Right lobe of liver (tissue), 6 donors: ENCODE results near the gene CALML6. TPM values are rescaled to one million over a fixed set of nuclear protein-coding genes. Genes with fewer than 3 reads are reported as not detected.
A peak's percentile ranks its signal among the peaks of the same experiment; 100 is the strongest.

Experiments
- ATAC-seq, 4 donors: fragments of 200-7000 bp; cut with Tn5 transposase; one replicate each; pipeline ENCODE4 v1.9.1; 2020; ENCODE audit warnings: mild to moderate bottlenecking in 4 of 4, moderate library complexity in 4 of 4
- DNase-seq, 3 donors: peaks; one replicate each; pipeline ENCODE4 v3.0.0-alpha.2; 2020
- H3K27ac ChIP-seq, 3 donors: fragments of 200-600 bp; one replicate each; pipeline ENCODE4 v1.8.0; 2022
- H3K27me3 ChIP-seq, 2 donors: fragments of 200-600 bp; one replicate each; pipeline ENCODE4 v1.8.0; 2022
- H3K36me3 ChIP-seq, 4 donors: fragments of 200-600 bp; sonication (generic) in 1 of 4; one replicate each; pipeline versions ENCODE4 v1.5.1 to v1.8.0; 2017 to 2022; ENCODE audit warnings: control low read depth in 1 of 4
- H3K4me1 ChIP-seq, 4 donors: fragments of 200-600 bp; sonication (generic) in 1 of 4; one replicate each; pipeline versions ENCODE4 v1.5.1 to v1.8.0; 2017 to 2022; ENCODE audit warnings: control low read depth in 1 of 4
- H3K4me3 ChIP-seq, 3 donors: fragments of 200-600 bp; one replicate each; pipeline ENCODE4 v1.8.0; 2022
- H3K9me3 ChIP-seq, 4 donors: fragments of 200-600 bp; sonication (generic) in 1 of 4; one replicate each; pipeline versions ENCODE4 v1.5.1 to v1.8.0; 2017 to 2022; ENCODE audit warnings: control low read depth in 1 of 4
- POLR2A ChIP-seq: fragments of 450-650 bp; IDR thresholded peaks from one replicate; pipeline ENCODE4 v1.6.1; 2017; ENCODE audit warnings: antibody characterized with exemption, mild to moderate bottlenecking
- WGBS: methylation state at CpG from one replicate; pipeline ENCODE4 v1.1.6; 2018; ENCODE audit warnings: low coverage, low lambda C conversion rate; ENCODE audit not compliant: insufficient coverage; ENCODE audit errors: missing lambda C conversion rate; 5-methylcytosine and 5-hydroxymethylcytosine counted together
- intact Hi-C, 2 donors: fragments of 100-400 bp; cut with DNase I; formaldehyde crosslinking; loops; one replicate each; pipeline versions ENCODE4 v1.11.2 to v1.14.1; 2022
- total RNA-seq, 6 experiments: library from RNA; depleted of rRNA in 2 of 6; stranded (reverse); fragments of >200 nt in 2 of 6; fragmentation: NEBNext Ultra II Directional in 3 of 6; extraction: Animal tissue kit (Norgen Biotek cat#: 25700) in 3 of 6; gene quantifications; one replicate each; pipeline versions ENCODE4 v1.1.0 to v1.2.4, GENCODE V29; 2016 to 2023
- TF ChIP-seq, protein P1 (sequence below), 4 donors: fragments of 200-600 bp in 3 of 4; fragments of 450-650 bp in 1 of 4; IDR thresholded peaks; one replicate each; pipeline versions ENCODE4 v1.5.1 to v1.8.0; 2016 to 2022; ENCODE audit warnings: antibody characterized with exemption in 4 of 4, mild to moderate bottlenecking in 2 of 4
- donor health status: DM: no; HTN: yes; CAD: no.
- donor health status: DM: no; HTN: no; CAD: no.
- donor health status: DM: no; HTN: no; CAD: no.
- donor health status: DM: no; HTN: yes; CAD: no.
- donor health status: DM: no; HTN: yes; CAD: no.

Gene CALML6
- total RNA-seq, 6 experiments from 2014 or later: 0.44 to 1.4 (median 0.58) TPM; not detected in 2

DNA sequence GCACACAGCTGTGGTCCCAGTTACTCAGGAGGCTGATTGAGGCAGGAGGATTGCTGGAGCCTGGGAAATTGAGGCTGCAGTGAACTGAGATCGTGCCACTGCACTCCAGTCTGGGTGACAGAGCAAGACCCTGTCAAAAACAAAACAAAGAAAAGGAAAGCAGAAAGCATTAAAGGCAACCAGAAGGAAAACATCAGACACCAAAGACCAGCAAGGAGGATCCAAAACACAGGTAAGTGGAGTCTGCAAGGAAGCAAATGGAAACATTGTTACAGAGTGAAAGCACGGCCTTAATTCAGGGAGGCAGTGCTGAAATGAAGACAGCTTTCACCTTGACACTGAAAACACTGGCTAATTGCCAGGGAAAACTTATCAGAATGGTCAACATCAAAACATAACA, 47.7 kb downstream of the CALML6 start:
- TF ChIP-seq, protein P1, sequence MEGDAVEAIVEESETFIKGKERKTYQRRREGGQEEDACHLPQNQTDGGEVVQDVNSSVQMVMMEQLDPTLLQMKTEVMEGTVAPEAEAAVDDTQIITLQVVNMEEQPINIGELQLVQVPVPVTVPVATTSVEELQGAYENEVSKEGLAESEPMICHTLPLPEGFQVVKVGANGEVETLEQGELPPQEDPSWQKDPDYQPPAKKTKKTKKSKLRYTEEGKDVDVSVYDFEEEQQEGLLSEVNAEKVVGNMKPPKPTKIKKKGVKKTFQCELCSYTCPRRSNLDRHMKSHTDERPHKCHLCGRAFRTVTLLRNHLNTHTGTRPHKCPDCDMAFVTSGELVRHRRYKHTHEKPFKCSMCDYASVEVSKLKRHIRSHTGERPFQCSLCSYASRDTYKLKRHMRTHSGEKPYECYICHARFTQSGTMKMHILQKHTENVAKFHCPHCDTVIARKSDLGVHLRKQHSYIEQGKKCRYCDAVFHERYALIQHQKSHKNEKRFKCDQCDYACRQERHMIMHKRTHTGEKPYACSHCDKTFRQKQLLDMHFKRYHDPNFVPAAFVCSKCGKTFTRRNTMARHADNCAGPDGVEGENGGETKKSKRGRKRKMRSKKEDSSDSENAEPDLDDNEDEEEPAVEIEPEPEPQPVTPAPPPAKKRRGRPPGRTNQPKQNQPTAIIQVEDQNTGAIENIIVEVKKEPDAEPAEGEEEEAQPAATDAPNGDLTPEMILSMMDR (IDR thresholded peaks at IDR 0.05): no peak
- no peak for TF ChIP-seq POLR2A
- no peak overlapping the region for H3K4me3 ChIP-seq
- WGBS: 71% methylated on average over 2 of the region's 2 CpGs
- DNase-seq (no peak), ATAC-seq (no peak)
- H3K27ac ChIP-seq: no peak overlapping the region
- no peaks in the 10 kb centered on the region for H3K27me3 ChIP-seq
- intact Hi-C loops: loop anchor here (5.0 to 10.0 kb wide), 2 partner anchors 62 to 80 kb away; no protein-coding TSS in a partner anchor
- H3K4me1 ChIP-seq: no peaks in the 10 kb centered on the region
- H3K36me3 ChIP-seq: no peaks in the 10 kb centered on the region
- H3K9me3 ChIP-seq: no peaks in the 10 kb centered on the region

DNA sequence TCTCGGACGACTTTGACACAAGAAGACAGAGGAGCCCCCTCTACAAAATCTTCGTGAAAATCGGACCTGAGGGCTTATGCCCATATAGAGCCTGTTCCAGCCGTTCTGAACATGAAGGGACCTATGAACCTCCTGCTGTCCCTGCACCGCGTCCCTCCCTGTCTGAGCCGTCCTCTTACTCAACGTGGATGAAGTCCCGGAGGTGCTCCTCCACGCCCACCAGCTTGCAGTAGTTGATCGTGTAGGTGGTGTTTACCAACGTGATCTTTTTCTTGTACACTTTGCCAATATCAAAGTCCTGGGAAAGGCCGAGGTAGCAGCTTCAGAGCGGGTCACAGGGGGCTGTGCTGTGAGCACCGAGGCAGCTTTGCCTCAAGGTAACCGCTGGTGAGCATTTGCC, 48.5 kb downstream of the CALML6 start:
- no peak overlapping the region for H3K4me3 ChIP-seq
- no peaks in the 10 kb centered on the region for H3K4me1 ChIP-seq
- no peaks in the 10 kb centered on the region for H3K27me3 ChIP-seq
- TF ChIP-seq, protein P1 (IDR thresholded peaks at IDR 0.05): no peak
- no peak for TF ChIP-seq POLR2A
- H3K27ac ChIP-seq: no peak overlapping the region
- no peak for DNase-seq
- no peak for ATAC-seq
- WGBS: 43% methylated on average over 13 of the region's 17 CpGs
- H3K9me3 ChIP-seq: no peaks in the 10 kb centered on the region
- intact Hi-C loops: loop anchor here (5.0 to 10.0 kb wide), 2 partner anchors 61 to 79 kb away; no protein-coding TSS in a partner anchor
- no peaks in the 10 kb centered on the region for H3K36me3 ChIP-seq

DNA sequence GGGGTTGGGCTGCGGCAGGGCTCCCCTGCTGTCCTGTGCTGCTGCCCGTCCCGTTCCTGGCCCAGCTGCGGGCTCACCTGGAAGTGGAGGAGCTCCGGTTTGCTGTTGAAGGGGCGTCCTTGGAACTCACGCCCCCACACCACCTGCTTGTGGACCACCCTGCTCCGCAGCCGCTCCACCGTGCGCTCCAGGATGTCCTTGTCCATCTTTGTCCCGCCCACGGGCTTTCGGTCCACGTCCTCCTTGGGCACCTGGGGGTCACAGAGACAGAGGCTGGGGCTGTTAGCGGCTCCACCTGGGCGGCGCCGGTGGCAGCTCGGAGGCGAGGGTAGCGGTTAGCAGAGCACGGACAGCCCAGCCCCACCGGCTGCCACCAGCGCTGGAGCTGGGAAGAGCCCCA, 49.8 kb downstream of the CALML6 start:
- intact Hi-C loops: loop anchor here (5.0 to 10.0 kb wide), 2 partner anchors 60 to 77 kb away; no protein-coding TSS in a partner anchor
- no peaks in the 10 kb centered on the region for H3K9me3 ChIP-seq
- no peaks in the 10 kb centered on the region for H3K4me1 ChIP-seq
- H3K27ac ChIP-seq: no peak overlapping the region
- H3K4me3 ChIP-seq: no peak overlapping the region
- TF ChIP-seq POLR2A: no peak
- DNase-seq (no peak), ATAC-seq (no peak)
- H3K36me3 ChIP-seq: no peaks in the 10 kb centered on the region
- WGBS: 71% methylated on average over 10 of the region's 25 CpGs
- H3K27me3 ChIP-seq: no peaks in the 10 kb centered on the region

DNA sequence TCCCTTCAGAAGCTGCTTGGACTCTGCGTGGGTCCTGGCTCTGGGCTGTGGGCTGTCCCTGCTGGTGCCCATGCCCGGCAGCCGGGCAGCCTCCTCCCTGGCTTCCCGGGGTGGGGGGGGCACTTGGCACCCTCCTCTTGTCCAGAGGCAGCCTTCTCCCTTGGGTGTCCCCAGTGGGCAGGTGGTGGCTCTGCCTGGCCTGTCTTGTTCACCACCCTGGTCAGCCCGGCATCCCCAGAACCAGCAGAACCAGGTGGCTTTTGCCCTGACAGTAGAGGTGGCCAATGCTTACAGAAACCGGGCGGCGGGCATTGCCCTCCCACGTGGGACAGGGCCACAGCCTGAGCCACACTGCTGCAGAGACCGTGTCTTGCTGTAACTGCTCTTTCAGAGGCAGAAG, 50.5 kb downstream of the CALML6 start:
- no peaks in the 10 kb centered on the region for H3K27me3 ChIP-seq
- no peak for DNase-seq
- 61% methylated on average over 4 of the region's 10 CpGs for WGBS

DNA sequence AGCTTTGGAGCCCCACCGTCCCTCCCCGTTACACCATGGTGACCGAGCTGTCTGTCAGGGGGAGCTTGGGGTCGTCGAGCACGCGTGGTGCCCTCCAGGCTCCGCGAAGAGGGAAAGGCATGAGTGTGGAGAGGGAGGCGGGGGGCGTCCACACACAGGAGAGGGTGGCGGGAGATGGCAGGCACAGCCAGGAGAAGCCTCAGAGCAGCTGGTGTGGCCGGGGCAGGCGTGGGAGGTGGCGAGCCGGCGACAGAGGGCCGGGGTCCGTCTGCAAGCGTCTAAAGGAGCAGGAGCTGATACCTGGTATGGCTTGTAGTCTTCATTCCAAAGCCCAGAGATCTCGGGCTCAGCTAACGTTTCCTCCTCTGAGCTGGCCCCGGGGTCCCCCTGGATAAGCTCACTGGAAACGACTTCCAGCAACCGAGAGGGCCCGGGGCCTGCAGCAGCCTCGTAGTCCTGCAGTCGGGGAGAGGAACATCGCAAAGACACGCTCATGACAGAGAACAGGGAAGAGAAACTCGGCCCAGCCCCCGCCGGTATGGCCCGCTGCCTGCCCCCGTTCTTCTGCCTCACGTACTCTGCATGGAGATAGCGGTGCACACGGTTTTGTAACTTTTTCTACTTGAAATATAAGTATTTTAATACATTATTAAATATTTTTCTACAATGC, 51.1 kb downstream of the CALML6 start:
- Histone ChIP-seq H3K4me3 (no peak overlapping the region), H3K36me3 (no peaks in the 10 kb centered on the region), H3K4me1 (no peaks in the 10 kb centered on the region), H3K27ac (no peak overlapping the region), H3K27me3 (no peaks in the 10 kb centered on the region), H3K9me3 (no peaks in the 10 kb centered on the region)
- ATAC-seq (peak in 3 of 4 donors; percentile 6 to 63 (median 38)), DNase-seq (no peak)
- TF ChIP-seq, protein P1 (IDR thresholded peaks at IDR 0.05): no peak
- no peak for TF ChIP-seq POLR2A
- intact Hi-C loops: loop anchor here in 1 of 2 donors (10.0 kb wide), 1 partner anchor 59 kb away; no protein-coding TSS in a partner anchor
- 43% methylated on average over 9 of the region's 38 CpGs for WGBS

More for the DNA sequence above, 50.5 kb downstream of the CALML6 start:
- H3K4me3 ChIP-seq: no peak overlapping the region
- intact Hi-C loops: loop anchor here in 1 of 2 donors (10.0 kb wide), 1 partner anchor 59 kb away; no protein-coding TSS in a partner anchor
- no peaks in the 10 kb centered on the region for H3K4me1 ChIP-seq
- no peaks in the 10 kb centered on the region for H3K36me3 ChIP-seq
- H3K9me3 ChIP-seq: no peaks in the 10 kb centered on the region
- no peak overlapping the region for H3K27ac ChIP-seq
- ATAC-seq: no peak
- TF ChIP-seq, protein P1 (IDR thresholded peaks at IDR 0.05): no peak
- TF ChIP-seq POLR2A: no peak
